KMS-11 (cell line): ENCODE data around the gene DLGAP1.
"Not testable (repeated sequence)": the region's sequence is repeated elsewhere in the genome, so short reads cannot be mapped to it uniquely, and the experiment has no call there.

Source experiments
- H2AFZ ChIP-seq: fragments of 200-600 bp; sonication (generic); 2 replicates; pipeline ENCODE4 v1.6.1; 2016; ENCODE audit warnings: antibody characterized with exemption, mixed run types, low read depth
- H3K27ac ChIP-seq: fragments of 200-600 bp; sonication (generic); 2 replicates; pipeline ENCODE4 v1.6.1; 2016; ENCODE audit warnings: mild to moderate bottlenecking, mixed run types
- H3K27me3 ChIP-seq: fragments of 200-600 bp; sonication (generic); 2 replicates; pipeline ENCODE4 v1.6.1; 2017; ENCODE audit warnings: mild to moderate bottlenecking, low read depth, mixed run types, moderate library complexity; ENCODE audit not compliant: insufficient read depth
- H3K36me3 ChIP-seq: fragments of 200-600 bp; sonication (generic); 2 replicates; pipeline ENCODE4 v1.6.1; 2017; ENCODE audit warnings: mild to moderate bottlenecking, mixed run types; ENCODE audit not compliant: insufficient read depth
- H3K4me1 ChIP-seq: fragments of 200-600 bp; sonication (generic); 2 replicates; pipeline ENCODE4 v1.6.1; 2016; ENCODE audit warnings: mild to moderate bottlenecking, low read depth, mixed run types; ENCODE audit not compliant: poor library complexity, severe bottlenecking
- H3K4me2 ChIP-seq: fragments of 200-600 bp; sonication (generic); 2 replicates; pipeline ENCODE4 v1.7.0; 2016; ENCODE audit warnings: mild to moderate bottlenecking, mixed run types
- H3K4me3 ChIP-seq: fragments of 200-600 bp; sonication (generic); IDR thresholded peaks from 2 replicates; pipeline ENCODE4 v1.6.1; 2017; ENCODE audit warnings: low read depth, low read length, mixed read lengths; ENCODE audit not compliant: insufficient read depth
- H3K79me2 ChIP-seq: fragments of 200-600 bp; sonication (generic); 2 replicates; pipeline ENCODE4 v1.6.1; 2016; ENCODE audit warnings: low read depth, mixed run types; ENCODE audit not compliant: insufficient read depth
- H3K9ac ChIP-seq: fragments of 200-600 bp; sonication (generic); 2 replicates; pipeline ENCODE4 v1.6.1; 2016; ENCODE audit warnings: mild to moderate bottlenecking, mixed run types
- H4K20me1 ChIP-seq: fragments of 200-600 bp; sonication (generic); 2 replicates; pipeline ENCODE4 v1.6.1; 2016; ENCODE audit warnings: mild to moderate bottlenecking, mixed run types; ENCODE audit not compliant: insufficient read depth
- CTCF ChIP-seq: fragments of 200-600 bp; sonication (generic); conservative IDR thresholded peaks from 2 replicates; pipeline ENCODE4 v1.6.1; 2017; ENCODE audit warnings: low read depth, mild to moderate bottlenecking, antibody characterized with exemption, low read length, moderate library complexity, mixed read lengths

The DLGAP1 gene

GRCh38 chr18:3607309-3608098, 847.6 kb downstream of the DLGAP1 start:
- H4K20me1 ChIP-seq, result no peaks in the 10 kb centered on the region

GRCh38 chr18:3606863-3607262, 848.2 kb downstream of the DLGAP1 start:
- H3K79me2 ChIP-seq, H3K9ac ChIP-seq, H3K4me2 ChIP-seq, H3K36me3 ChIP-seq, H3K27me3 ChIP-seq, H2AFZ ChIP-seq, H4K20me1 ChIP-seq, H3K27ac ChIP-seq, H3K4me3 ChIP-seq: not testable (repeated sequence)
- H3K4me1 ChIP-seq, result peaks cover 32% of the 10 kb centered on the region

More at GRCh38 chr18:3607309-3608098, 847.6 kb downstream of the DLGAP1 start:
- Histone ChIP-seq H3K4me2 (no peak overlapping the region), H3K79me2 (no peaks in the 10 kb centered on the region), H3K36me3 (no peaks in the 10 kb centered on the region), H3K27me3 (no peaks in the 10 kb centered on the region), H2AFZ (no peak overlapping the region), H3K9ac (no peak overlapping the region), H3K27ac (no peak overlapping the region), H3K4me3 (no peak overlapping the region), H3K4me1 (peaks cover 32% of the 10 kb centered on the region)
- no peak for TF ChIP-seq CTCF

- Histone ChIP-seq H3K79me2 (no peaks in the 10 kb centered on the region), H3K9ac (no peak overlapping the region), H2AFZ (no peak overlapping the region), H4K20me1 (no peaks in the 10 kb centered on the region), H3K4me3 (no peak overlapping the region), H3K4me2 (no peak overlapping the region; the same call in 1 of the 2 replicates), H3K27me3 (no peaks in the 10 kb centered on the region), H3K27ac (no peak overlapping the region), H3K36me3 (no peaks in the 10 kb centered on the region), H3K4me1 (peaks cover 32% of the 10 kb centered on the region)
- TF ChIP-seq CTCF, result no peak
Observed at GRCh38 chr18:3605954-3606443, 849.1 kb downstream of the DLGAP1 start.

GRCh38 chr18:3605486-3605952, 849.6 kb downstream of the DLGAP1 start:
- H3K36me3 ChIP-seq, result no peaks in the 10 kb centered on the region
- peak overlapping the region; percentile 59; the same call in 1 of the 2 replicates for H3K4me2 ChIP-seq
- H3K4me1 ChIP-seq, result peaks cover 32% of the 10 kb centered on the region
- H4K20me1 ChIP-seq, result no peaks in the 10 kb centered on the region
- TF ChIP-seq CTCF, result no peak
- no peaks in the 10 kb centered on the region for H3K27me3 ChIP-seq
- no peak overlapping the region for H3K27ac ChIP-seq
- H3K9ac ChIP-seq, result no peak overlapping the region
- H2AFZ ChIP-seq, result no peak overlapping the region
- no peak overlapping the region for H3K4me3 ChIP-seq
- H3K79me2 ChIP-seq, result no peaks in the 10 kb centered on the region
